GM13976 (cell line): Measurements from ENCODE around the gene TRAP1.

Experiments
- DNase-seq: peaks from one replicate; pipeline ENCODE4 v3.0.0; 2012; ENCODE audit warnings: low spot score
- CTCF ChIP-seq: IDR thresholded peaks from 2 replicates; pipeline ENCODE4 v1.5.1; 2012; ENCODE audit warnings: borderline replicate concordance, mild to moderate bottlenecking; ENCODE audit not compliant: insufficient read depth; ENCODE audit errors: extremely low read depth, missing control alignments, control extremely low read depth
- in situ Hi-C: fragments of 300-500 bp; cut with MboI; formaldehyde crosslinking; loops from one replicate; pipeline ENCODE4 v1.12.0; 2022; ENCODE audit warnings: low sequenced_read_pairs, mixed read lengths, inconsistent platforms; ENCODE audit not compliant: unreplicated experiment

The TRAP1 gene

GRCh38 chr16:3759736-3760135, 42.4 kb upstream of the TRAP1 start:
- no peak for TF ChIP-seq CTCF
- in situ Hi-C loops, result no loop called here

GRCh38 chr16:3756113-3756512, 38.8 kb upstream of the TRAP1 start:
- TF ChIP-seq CTCF, result no peak
- in situ Hi-C loops, result no loop called here

More at GRCh38 chr16:3759736-3760135, 42.4 kb upstream of the TRAP1 start:
- no peak for DNase-seq

GRCh38 chr16:3755249-3755648, 37.9 kb upstream of the TRAP1 start:
- in situ Hi-C loops, result no loop called here
- TF ChIP-seq CTCF, result no peak
- DNase-seq, result no peak

More at GRCh38 chr16:3756113-3756512, 38.8 kb upstream of the TRAP1 start:
- no peak for DNase-seq

GRCh38 chr16:3754772-3755171, 37.4 kb upstream of the TRAP1 start:
- TF ChIP-seq CTCF, result no peak
- in situ Hi-C loops, result no loop called here
- no peak for DNase-seq

GRCh38 chr16:3754081-3754703, 36.9 kb upstream of the TRAP1 start:
- DNase-seq, result no peak
- in situ Hi-C loops, result no loop called here
- no peak for TF ChIP-seq CTCF

- no peak for TF ChIP-seq CTCF
- no peak for DNase-seq
- in situ Hi-C loops, result no loop called here
Measured at GRCh38 chr16:3752984-3753383, 35.7 kb upstream of the TRAP1 start.
